AG10803 (cell line): ENCODE data around the gene MTAP.

Experiments used
- DNase-seq: peaks from one replicate; pipeline ENCODE4 v3.0.0; 2010; ENCODE audit warnings: low read depth
- H3K4me3 ChIP-seq: 2 replicates; pipeline ENCODE4 v1.5.1; 2011; ENCODE audit warnings: mild to moderate bottlenecking, low read length, control low read depth
- CTCF ChIP-seq: conservative IDR thresholded peaks from 2 replicates; pipeline ENCODE4 v1.5.1; 2011; ENCODE audit warnings: mild to moderate bottlenecking, low read length, control low read depth, inconsistent platforms

Gene MTAP

GRCh38 chr9:21788752-21789151, 13.7 kb upstream of the MTAP start:
- no peak for DNase-seq
- H3K4me3 ChIP-seq, result peak overlapping the region; percentile 9; the same call in 1 of the 2 replicates
- no peak for TF ChIP-seq CTCF

- peak; percentile 93 for DNase-seq
- TF ChIP-seq CTCF, result peak; percentile 75
- peak overlapping the region; percentile 52 for H3K4me3 ChIP-seq
These were observed 12.8 kb upstream of the MTAP start for GRCh38 chr9:21789541-21790037.

- no peak overlapping the region for H3K4me3 ChIP-seq
- no peak for DNase-seq
- TF ChIP-seq CTCF, result no peak
These were observed 7.0 kb upstream of the MTAP start for GRCh38 chr9:21795483-21795882.

GRCh38 chr9:21796768-21797167, 5.7 kb upstream of the MTAP start:
- peak; percentile 34 for DNase-seq
- no peak overlapping the region for H3K4me3 ChIP-seq
- TF ChIP-seq CTCF, result no peak

GRCh38 chr9:21800931-21801682, 1.3 kb upstream of the MTAP start:
- peak overlapping the region; percentile 69 for H3K4me3 ChIP-seq
- no peak for TF ChIP-seq CTCF
- DNase-seq, result no peak

GRCh38 chr9:21801683-21802417, 586 bp upstream of the MTAP start:
- H3K4me3 ChIP-seq, result peak overlapping the region; percentile 69
- no peak for TF ChIP-seq CTCF
- DNase-seq, result peak; percentile 88
